Duodenal mucosa (tissue), 2 donors: ENCODE results near the gene NOL4L.

ENCODE experiments used
- H3K27ac ChIP-seq: one replicate; pipeline ENCODE4 v1.7.0; 2013; ENCODE audit warnings: low read depth, low read length
- H3K27me3 ChIP-seq, 2 donors: one replicate each; pipeline ENCODE4 v1.7.0; 2013; ENCODE audit warnings: low read length in 2 of 2, control low read depth in 1 of 2; ENCODE audit not compliant: insufficient read depth in 2 of 2, control insufficient read depth in 1 of 2
- H3K36me3 ChIP-seq, 2 donors: one replicate each; pipeline ENCODE4 v1.7.0; 2013; ENCODE audit warnings: low read length in 2 of 2, control low read depth in 1 of 2; ENCODE audit not compliant: insufficient read depth in 2 of 2, control insufficient read depth in 1 of 2
- H3K4me1 ChIP-seq, 2 donors: one replicate each; pipeline ENCODE4 v1.7.0; 2013; ENCODE audit warnings: low read length in 2 of 2, control low read depth in 1 of 2; ENCODE audit not compliant: insufficient read depth in 2 of 2, control insufficient read depth in 1 of 2
- H3K4me3 ChIP-seq, 2 donors: one replicate each; pipeline ENCODE4 v1.7.0; 2013; ENCODE audit warnings: low read length in 2 of 2, low read depth in 1 of 2
- H3K9ac ChIP-seq, 2 donors: one replicate each; pipeline ENCODE4 v1.7.0; 2013; ENCODE audit warnings: low read length in 2 of 2, low read depth in 1 of 2
- H3K9me3 ChIP-seq, 2 donors: one replicate each; pipeline ENCODE4 v1.7.0; 2013; ENCODE audit warnings: low read length in 2 of 2, control low read depth in 1 of 2; ENCODE audit not compliant: control insufficient read depth in 1 of 2

Gene NOL4L

GRCh38 chr20:32435449-32436107 lies 149.6 kb downstream of the NOL4L start:
- peaks cover 74 to 89% of the 10 kb centered on the region in 2 donors for H3K36me3 ChIP-seq
- H3K27me3 ChIP-seq, result no peaks in the 10 kb centered on the region
- no peak overlapping the region for H3K4me3 ChIP-seq

GRCh38 chr20:32434434-32434833 lies 150.7 kb downstream of the NOL4L start:
- no peak overlapping the region for H3K9ac ChIP-seq
- peaks cover 72 to 94% of the 10 kb centered on the region in 2 donors for H3K36me3 ChIP-seq
- no peaks in the 10 kb centered on the region for H3K4me1 ChIP-seq
- no peaks in the 10 kb centered on the region for H3K9me3 ChIP-seq
- H3K4me3 ChIP-seq, result no peak overlapping the region
- no peaks in the 10 kb centered on the region for H3K27me3 ChIP-seq
- H3K27ac ChIP-seq, result no peak overlapping the region

More at GRCh38 chr20:32435449-32436107, 149.6 kb downstream of the NOL4L start:
- Histone ChIP-seq H3K9ac (no peak overlapping the region), H3K27ac (no peak overlapping the region), H3K9me3 (no peaks in the 10 kb centered on the region), H3K4me1 (no peaks in the 10 kb centered on the region)

- Histone ChIP-seq H3K36me3 (peaks cover 72 to 94% of the 10 kb centered on the region in 2 donors), H3K4me3 (no peak overlapping the region), H3K4me1 (no peaks in the 10 kb centered on the region), H3K27ac (no peak overlapping the region), H3K9ac (no peak overlapping the region), H3K9me3 (no peaks in the 10 kb centered on the region), H3K27me3 (no peaks in the 10 kb centered on the region)
Measured at GRCh38 chr20:32433311-32434021, 151.7 kb downstream of the NOL4L start.

GRCh38 chr20:32432277-32432676 lies 152.9 kb downstream of the NOL4L start:
- Histone ChIP-seq H3K36me3 (peaks cover 71 to 91% of the 10 kb centered on the region in 2 donors), H3K4me3 (no peak overlapping the region), H3K27me3 (no peaks in the 10 kb centered on the region), H3K9ac (no peak overlapping the region), H3K27ac (no peak overlapping the region), H3K9me3 (no peaks in the 10 kb centered on the region), H3K4me1 (no peaks in the 10 kb centered on the region)

- peaks cover 63 to 83% of the 10 kb centered on the region in 2 donors for H3K36me3 ChIP-seq
- no peak overlapping the region for H3K9ac ChIP-seq
- H3K4me3 ChIP-seq, result no peak overlapping the region
- no peak overlapping the region for H3K27ac ChIP-seq
- no peaks in the 10 kb centered on the region for H3K27me3 ChIP-seq
- H3K9me3 ChIP-seq, result no peaks in the 10 kb centered on the region
- H3K4me1 ChIP-seq, result no peaks in the 10 kb centered on the region
Measured at GRCh38 chr20:32431457-32431856, 153.7 kb downstream of the NOL4L start.

- Histone ChIP-seq H3K36me3 (peaks cover 48 to 67% of the 10 kb centered on the region in 2 donors), H3K9me3 (no peaks in the 10 kb centered on the region), H3K27ac (no peak overlapping the region)
Measured at GRCh38 chr20:32429745-32430360, 155.3 kb downstream of the NOL4L start.

GRCh38 chr20:32429343-32429742 lies 155.8 kb downstream of the NOL4L start:
- peaks cover 45 to 61% of the 10 kb centered on the region in 2 donors for H3K36me3 ChIP-seq
- no peaks in the 10 kb centered on the region for H3K4me1 ChIP-seq
- no peak overlapping the region for H3K27ac ChIP-seq
- H3K9ac ChIP-seq, result no peak overlapping the region
- H3K9me3 ChIP-seq, result no peaks in the 10 kb centered on the region
- no peaks in the 10 kb centered on the region for H3K27me3 ChIP-seq
- H3K4me3 ChIP-seq, result no peak overlapping the region

More at GRCh38 chr20:32429745-32430360, 155.3 kb downstream of the NOL4L start:
- Histone ChIP-seq H3K4me3 (no peak overlapping the region), H3K27me3 (no peaks in the 10 kb centered on the region), H3K9ac (no peak overlapping the region), H3K4me1 (no peaks in the 10 kb centered on the region)

- Histone ChIP-seq H3K27me3 (no peaks in the 10 kb centered on the region), H3K9ac (no peak overlapping the region), H3K4me3 (no peak overlapping the region), H3K27ac (no peak overlapping the region), H3K36me3 (peaks cover 32 to 48% of the 10 kb centered on the region in 2 donors), H3K4me1 (no peaks in the 10 kb centered on the region), H3K9me3 (no peaks in the 10 kb centered on the region)
Measured at GRCh38 chr20:32427996-32428395, 157.1 kb downstream of the NOL4L start.

GRCh38 chr20:32421290-32421689 lies 163.8 kb downstream of the NOL4L start:
- H3K9me3 ChIP-seq, result no peaks in the 10 kb centered on the region
- H3K27ac ChIP-seq, result no peak overlapping the region
- no peaks in the 10 kb centered on the region for H3K27me3 ChIP-seq
- H3K4me3 ChIP-seq, result no peak overlapping the region
- no peaks in the 10 kb centered on the region for H3K4me1 ChIP-seq
- no peak overlapping the region for H3K9ac ChIP-seq
- no peaks in the 10 kb centered on the region for H3K36me3 ChIP-seq

- Histone ChIP-seq H3K9me3 (no peaks in the 10 kb centered on the region), H3K36me3 (no peaks in the 10 kb centered on the region), H3K4me1 (no peaks in the 10 kb centered on the region), H3K4me3 (no peak overlapping the region), H3K9ac (no peak overlapping the region), H3K27me3 (no peaks in the 10 kb centered on the region), H3K27ac (no peak overlapping the region)
Measured at GRCh38 chr20:32418376-32418775, 166.8 kb downstream of the NOL4L start.
